Kidney (tissue), 22 donors: ENCODE data around the gene DNPH1. TPM values are rescaled to one million over a fixed set of nuclear protein-coding genes. Genes with fewer than 3 reads are reported as not detected.

Experiments used
- DNase-seq, 5 donors: peaks; one replicate each; pipeline ENCODE4 v3.0.0-alpha.2; 2013 to 2020
- FAIRE-seq: peaks from 2 replicates; lab custom pipeline; 2012; peaks lifted over from hg19 to GRCh38; lab: Jason Lieb, UNC
- H3K27ac ChIP-seq, 2 donors: one replicate each; pipeline ENCODE4 v1.7.0; 2013; ENCODE audit warnings: low read depth in 2 of 2, low read length in 2 of 2, inconsistent platforms in 1 of 2
- H3K27me3 ChIP-seq: one replicate; pipeline ENCODE4 v1.7.1; 2013; ENCODE audit warnings: low read length, inconsistent platforms; ENCODE audit not compliant: control insufficient read depth, insufficient read depth
- H3K36me3 ChIP-seq, 3 donors: one replicate each; pipeline versions ENCODE4 v1.7.0 to v1.7.1; 2013; ENCODE audit warnings: low read length in 3 of 3, control low read depth in 1 of 3, inconsistent platforms in 1 of 3; ENCODE audit not compliant: insufficient read depth in 3 of 3, control insufficient read depth in 2 of 3
- H3K4me1 ChIP-seq, 3 donors: one replicate each; pipeline versions ENCODE4 v1.7.0 to v1.7.1; 2013; ENCODE audit warnings: low read length in 3 of 3, inconsistent platforms in 1 of 3, low read depth in 1 of 3; ENCODE audit not compliant: control insufficient read depth in 2 of 3, insufficient read depth in 2 of 3
- H3K4me3 ChIP-seq, 3 donors: one replicate each; pipeline versions ENCODE4 v1.7.0 to v1.8.1; 2013; ENCODE audit warnings: low read length in 3 of 3, control low read depth in 1 of 3, inconsistent platforms in 1 of 3
- H3K9ac ChIP-seq, 3 donors: one replicate each; pipeline versions ENCODE4 v1.7.0 to v1.7.1; 2013; ENCODE audit warnings: low read length in 3 of 3, control low read depth in 1 of 3, inconsistent platforms in 1 of 3
- H3K9me3 ChIP-seq, 3 donors: one replicate each; pipeline versions ENCODE4 v1.7.0 to v1.7.1; 2013; ENCODE audit warnings: low read length in 3 of 3, control low read depth in 1 of 3, inconsistent platforms in 1 of 3; ENCODE audit not compliant: control insufficient read depth in 2 of 3, insufficient read depth in 1 of 3
- CTCF ChIP-seq: IDR thresholded peaks from 3 replicates; pipeline ENCODE4 v1.5.1; 2012; ENCODE audit warnings: mild to moderate bottlenecking, moderate library complexity, borderline replicate concordance; ENCODE audit not compliant: insufficient read depth; ENCODE audit errors: extremely low read depth
- intact Hi-C: fragments of 100-400 bp; cut with DNase I; formaldehyde crosslinking; loops from one replicate; pipeline ENCODE4 v1.11.1; 2022
- long read RNA-seq, 10 donors: library from polyadenylated mRNA in 1 of 10; unstranded in 1 of 10; transcript quantifications; one replicate each; pipeline ENCODE4 v2.0.0 and lab custom pipeline, GENCODE V29; 2021 to 2026
- polyA plus RNA-seq: library from polyadenylated mRNA; stranded (reverse); fragments of 350-450 nt; fragmentation: Illumina TruSeq; extraction: RNeasy Lipid Tissue Mini Kit (QIAGEN cat#74804); gene quantifications from one replicate; pipeline ENCODE4 v1.2.3, GENCODE V29; 2014; ENCODE audit warnings: low read depth, low replicate concordance; ENCODE audit not compliant: insufficient read depth
- total RNA-seq: library from RNA; stranded (reverse); fragmentation: NEBNext Ultra II Directional; extraction: Animal tissue kit (Norgen Biotek cat#: 25700); gene quantifications from one replicate; pipeline ENCODE4 v1.2.1, GENCODE V29; 2021
- donor health status: control.
- donor health status: control.
- donor health status: control.
- donor health status: control.
- donor health status: control.
- donor health status: DM: yes; HTN: yes; CAD: no.
- donor health status: Normal renal cell carcinoma (clear cell type).

DNPH1 gene, protein sequence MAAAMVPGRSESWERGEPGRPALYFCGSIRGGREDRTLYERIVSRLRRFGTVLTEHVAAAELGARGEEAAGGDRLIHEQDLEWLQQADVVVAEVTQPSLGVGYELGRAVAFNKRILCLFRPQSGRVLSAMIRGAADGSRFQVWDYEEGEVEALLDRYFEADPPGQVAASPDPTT
- total RNA-seq, result 74.3 TPM
- 373 TPM for polyA plus RNA-seq
- long read RNA-seq, donor 1, transcript DNPH1-201 (4 exons, 657 nt), result major isoform, 73 of 133 reads
- long read RNA-seq, donor 1, partial matches to known transcripts, result 53 of 133 reads
- long read RNA-seq, donor 1, other reads (novel, unspliced or antisense), result 0 of 133 reads
- long read RNA-seq, donor 2, transcript DNPH1-201 (4 exons, 657 nt), result major isoform, 109 of 211 reads
- long read RNA-seq, donor 2, transcript DNPH1-203 (2 exons, 396 nt), result minor isoform, 5 of 211 reads
- long read RNA-seq, donor 2, transcript DNPH1-202 (3 exons, 796 nt), result minor isoform, 13 of 211 reads
- long read RNA-seq, donor 2, partial matches to known transcripts, result 84 of 211 reads
- long read RNA-seq, donor 2, other reads (novel, unspliced or antisense), result 0 of 211 reads
- long read RNA-seq, donor 3, transcript DNPH1-202 (3 exons, 796 nt), result minor isoform, 9 of 210 reads
- long read RNA-seq, donor 3, transcript DNPH1-201 (4 exons, 657 nt), result major isoform, 121 of 210 reads
- long read RNA-seq, donor 3, partial matches to known transcripts, result 77 of 210 reads
- long read RNA-seq, donor 3, other reads (novel, unspliced or antisense), result 0 of 210 reads
- long read RNA-seq, donor 4, transcript DNPH1-202 (3 exons, 796 nt), result minor isoform, 7 of 167 reads
- long read RNA-seq, donor 4, transcript DNPH1-201 (4 exons, 657 nt), result major isoform, 115 of 167 reads
- long read RNA-seq, donor 4, partial matches to known transcripts, result 42 of 167 reads
- long read RNA-seq, donor 4, other reads (novel, unspliced or antisense), result 0 of 167 reads
- long read RNA-seq, donor 5, transcript DNPH1-201 (4 exons, 657 nt), result major isoform, 8 of 10 reads
- long read RNA-seq, donor 5, partial matches to known transcripts, result 0 of 10 reads
- long read RNA-seq, donor 5, other reads (novel, unspliced or antisense), result 0 of 10 reads
- long read RNA-seq, donor 6, transcript DNPH1-202 (3 exons, 796 nt), result minor isoform, 20 of 439 reads
- long read RNA-seq, donor 6, transcript DNPH1-201 (4 exons, 657 nt), result major isoform, 259 of 439 reads
- long read RNA-seq, donor 6, transcript DNPH1-203 (2 exons, 396 nt), result minor isoform, 5 of 439 reads
- long read RNA-seq, donor 6, partial matches to known transcripts, result 149 of 439 reads
- long read RNA-seq, donor 6, other reads (novel, unspliced or antisense), result 6 of 439 reads
- long read RNA-seq, donor 7, transcript DNPH1-201 (4 exons, 657 nt), result major isoform, 86 of 99 reads
- long read RNA-seq, donor 7, transcript DNPH1-202 (3 exons, 796 nt), result minor isoform, 7 of 99 reads
- long read RNA-seq, donor 7, partial matches to known transcripts, result 6 of 99 reads
- long read RNA-seq, donor 7, other reads (novel, unspliced or antisense), result 0 of 99 reads
- long read RNA-seq, donor 8, transcript DNPH1-201 (4 exons, 657 nt), result major isoform, 109 of 166 reads
- long read RNA-seq, donor 8, transcript DNPH1-202 (3 exons, 796 nt), result minor isoform, 11 of 166 reads
- long read RNA-seq, donor 8, partial matches to known transcripts, result 45 of 166 reads
- long read RNA-seq, donor 8, other reads (novel, unspliced or antisense), result 0 of 166 reads
- long read RNA-seq, donor 9, transcript DNPH1-202 (3 exons, 796 nt), result minor isoform, 5 of 117 reads
- long read RNA-seq, donor 9, transcript DNPH1-201 (4 exons, 657 nt), result major isoform, 79 of 117 reads
- long read RNA-seq, donor 9, partial matches to known transcripts, result 30 of 117 reads
- long read RNA-seq, donor 9, other reads (novel, unspliced or antisense), result 0 of 117 reads
- long read RNA-seq, donor 10, transcript DNPH1-201 (4 exons, 657 nt), result major isoform, 99 of 188 reads
- long read RNA-seq, donor 10, transcript DNPH1-202 (3 exons, 796 nt), result minor isoform, 15 of 188 reads
- long read RNA-seq, donor 10, partial matches to known transcripts, result 71 of 188 reads
- long read RNA-seq, donor 10, other reads (novel, unspliced or antisense), result 0 of 188 reads

DNA sequence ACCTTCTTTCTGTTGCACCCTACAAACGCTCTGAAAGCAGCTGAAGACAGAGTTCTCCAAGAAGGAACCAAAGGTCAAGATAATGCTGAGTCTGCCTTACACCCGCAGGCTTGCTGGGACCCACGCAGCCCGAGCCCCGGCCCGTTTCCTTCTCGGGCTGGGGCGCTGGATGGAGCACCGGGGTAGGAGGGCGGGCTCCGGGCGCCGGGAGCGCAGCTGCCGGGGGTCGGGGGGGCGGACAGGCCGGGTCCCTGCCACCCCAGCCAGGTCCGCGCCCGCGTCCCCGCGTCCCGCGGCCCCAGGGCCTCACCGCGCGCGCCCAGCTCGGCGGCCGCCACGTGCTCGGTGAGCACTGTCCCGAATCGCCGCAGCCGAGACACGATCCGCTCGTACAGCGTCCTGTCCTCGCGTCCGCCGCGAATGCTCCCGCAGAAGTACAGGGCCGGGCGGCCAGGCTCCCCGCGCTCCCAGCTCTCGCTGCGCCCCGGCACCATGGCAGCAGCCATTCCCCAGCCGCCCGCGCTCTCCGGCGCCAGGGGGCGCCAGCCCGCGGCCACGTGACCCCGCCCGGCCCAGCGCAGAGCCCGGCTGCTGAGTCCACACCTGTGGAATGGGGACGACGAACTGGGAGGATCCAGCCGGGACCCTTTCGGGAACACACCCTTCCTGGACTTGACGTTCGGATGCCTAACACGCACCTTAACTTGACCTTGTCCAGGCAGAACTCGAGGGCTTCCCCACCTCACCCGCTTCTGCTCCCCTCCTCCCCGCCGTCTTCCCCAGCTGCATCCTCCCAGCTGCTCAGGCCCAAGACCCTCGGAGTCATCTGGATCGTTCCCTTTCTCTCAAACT is at the start of gene DNPH1:
DNPH1 (minus strand) TSS at position 531 of the 852 bp plus-strand sequence; CDS start at position 506, 25 bp downstream.
- Histone ChIP-seq H3K27me3 (no peaks in the 10 kb centered on the region), H3K9ac (peak within 1 kb of the TSS; percentile 40 to 61 (median 43)), H3K4me1 (peaks cover 3 to 7% (median 6%) of the 10 kb centered on the region in 3 donors), H3K4me3 (peak within 1 kb of the TSS; percentile 65 to 77 (median 70)), H3K36me3 (no peaks in the 10 kb centered on the region), H3K27ac (peak within 1 kb of the TSS; percentile 65 to 71), H3K9me3 (no peaks in the 10 kb centered on the region)
- TF ChIP-seq CTCF, result peak; percentile 85
- peak; percentile 85 to 92 (median 90) for DNase-seq
- FAIRE-seq, result no peak
- intact Hi-C loops, result no loop called here

GRCh38 chr6:43278524-43279078 is 49.3 kb upstream of the DNPH1 start:
- Histone ChIP-seq H3K27ac (peak overlapping the region; percentile 49 to 74), H3K4me3 (peak overlapping the region in 1 of 3 donors; percentile 2), H3K9ac (no peak overlapping the region), H3K36me3 (no peaks in the 10 kb centered on the region), H3K27me3 (peaks cover 2% of the 10 kb centered on the region), H3K4me1 (peaks cover 0 to 15% (median 9%) of the 10 kb centered on the region in 3 donors), H3K9me3 (no peaks in the 10 kb centered on the region)
- FAIRE-seq (no peak), DNase-seq (peak in 2 of 5 donors; percentile 54 to 81)
- intact Hi-C loops, result no loop called here
- TF ChIP-seq CTCF, result no peak
